Transverse colon (tissue), 4 donors: ENCODE measurements around the gene MAP2K4. TPM values are rescaled to one million over a fixed set of nuclear protein-coding genes. Genes with fewer than 3 reads are reported as not detected.

ENCODE experiments used
- DNase-seq: peaks from one replicate; pipeline ENCODE4 v3.0.0-alpha.2; 2019
- H3K27ac ChIP-seq, 4 donors: fragments of 200-600 bp; sonication (generic); 2 replicates each; pipeline ENCODE4 v1.5.1; 2016 to 2018; ENCODE audit warnings: inconsistent platforms in 4 of 4
- H3K27me3 ChIP-seq: fragments of 200-600 bp; sonication (generic); 2 replicates; pipeline ENCODE4 v1.5.1; 2017; ENCODE audit warnings: inconsistent platforms
- H3K36me3 ChIP-seq, 4 donors: fragments of 200-600 bp; sonication (generic); 2 replicates each; pipeline ENCODE4 v1.5.1; 2017 to 2019; ENCODE audit warnings: inconsistent platforms in 4 of 4
- H3K4me1 ChIP-seq, 4 donors: fragments of 200-600 bp; sonication (generic); 2 replicates each; pipeline ENCODE4 v1.5.1; 2017 to 2020; ENCODE audit warnings: inconsistent platforms in 4 of 4
- H3K4me3 ChIP-seq, 4 donors: fragments of 200-600 bp; sonication (generic); 1 replicate in 1 of 4; 2 replicates in 3 of 4; pipeline versions ENCODE4 v1.5.1 to v1.6.1; 2017 to 2019; ENCODE audit warnings: inconsistent platforms in 4 of 4
- H3K9me3 ChIP-seq, 2 donors: fragments of 200-600 bp; sonication (generic); 2 replicates each; pipeline ENCODE4 v1.5.1; 2017 to 2019; ENCODE audit warnings: inconsistent platforms in 2 of 2
- EP300 ChIP-seq: sonication (generic); formaldehyde crosslinking; IDR thresholded peaks from one replicate; pipeline ENCODE4 v1.6.1; 2017; ENCODE audit warnings: antibody characterized with exemption, low read depth
- POLR2A ChIP-seq: fragments of 450-650 bp; IDR thresholded peaks from one replicate; pipeline ENCODE4 v1.6.1; 2016; ENCODE audit warnings: antibody characterized with exemption, mild to moderate bottlenecking, moderate library complexity
- POLR2AphosphoS5 ChIP-seq, 3 donors: sonication (generic); formaldehyde crosslinking; IDR thresholded peaks; one replicate each; pipeline ENCODE4 v1.6.1; 2016; ENCODE audit warnings: antibody characterized with exemption in 3 of 3
- WGBS, 2 donors: methylation state at CpG; one replicate each; pipeline ENCODE4 v1.1.5; 2018; ENCODE audit warnings: low coverage in 1 of 2; 5-methylcytosine and 5-hydroxymethylcytosine counted together
- in situ Hi-C, 4 donors: fragments of 200-750 bp; cut with MboI; loops; one replicate each; pipeline versions ENCODE4 v1.15.0 to v1.15.1; 2017; ENCODE audit warnings: low sequenced_read_pairs in 3 of 4, low pct_ligation_motif_present in 1 of 4, low pct_unique_long_range_greater_than_20kb in 1 of 4
- intact Hi-C: fragments of 100-400 bp; cut with DNase I; formaldehyde crosslinking; loops from one replicate; pipeline ENCODE4 v1.15.1; 2023; ENCODE audit warnings: low total_unique reads
- total RNA-seq, 4 donors: library from RNA; depleted of rRNA; stranded (reverse); fragments of >200 nt; gene quantifications; one replicate each; pipeline ENCODE4 v1.1.0, GENCODE V29; 2016
- TF ChIP-seq, protein P1 (sequence below), 5 experiments: fragments of 200-600 bp in 3 of 5; fragments of 450-650 bp in 2 of 5; sonication (generic) in 3 of 5; IDR thresholded peaks; 1 replicate in 2 of 5; 2 replicates in 3 of 5; pipeline ENCODE4 v1.5.1; 2016 to 2017; ENCODE audit warnings: antibody characterized with exemption in 5 of 5, inconsistent platforms in 3 of 5, mild to moderate bottlenecking in 2 of 5, moderate library complexity in 1 of 5

Gene MAP2K4
- total RNA-seq, 4 donors from 2014 or later, result 6.2 to 24.0 (median 17.8) TPM

DNA sequence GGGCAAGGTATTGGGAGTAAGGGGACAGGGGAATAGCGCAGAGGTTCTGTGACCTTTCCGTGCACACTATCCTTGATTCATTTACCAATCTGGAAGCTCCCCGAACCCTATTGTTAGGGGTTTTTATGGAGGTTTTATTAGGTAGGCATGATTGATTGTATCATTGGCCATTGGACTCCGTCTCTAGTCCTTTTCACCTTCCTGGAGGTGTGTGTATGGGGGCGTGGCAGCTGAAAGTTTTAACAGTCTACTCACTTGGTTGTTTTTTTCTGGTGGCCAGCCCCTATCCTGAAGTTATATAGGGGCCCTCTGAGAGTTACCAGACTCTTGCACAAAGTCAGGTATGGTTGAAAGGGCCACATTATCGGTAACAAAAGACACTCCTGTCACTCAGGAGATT lies 23.0 kb downstream of the MAP2K4 start:
- H3K4me3 ChIP-seq, result no peak overlapping the region
- no peak overlapping the region for H3K27ac ChIP-seq
- H3K27me3 ChIP-seq, result no peaks in the 10 kb centered on the region
- peaks cover 0 to 26% (median 6%) of the 10 kb centered on the region in 4 donors for H3K4me1 ChIP-seq
- intact Hi-C loops (loop anchor here (10.0 kb wide), 1 partner anchor 1411 kb away; no protein-coding TSS in a partner anchor), in situ Hi-C loops (loop anchor here in 1 of 4 donors (10.0 kb wide), 1 partner anchor 61 kb away; no protein-coding TSS in a partner anchor)
- DNase-seq, result no peak
- no peaks in the 10 kb centered on the region for H3K36me3 ChIP-seq
- 94% methylated on average over 6 of the region's 6 CpGs; no CpG with 5 or more reads in 1 of the 2 donors for WGBS, 2 donors
- no peaks in the 10 kb centered on the region for H3K9me3 ChIP-seq
- TF ChIP-seq POLR2AphosphoS5 (IDR thresholded peaks at IDR 0.05) (no peak), POLR2A (no peak), EP300 (no peak)
- TF ChIP-seq, protein P1, sequence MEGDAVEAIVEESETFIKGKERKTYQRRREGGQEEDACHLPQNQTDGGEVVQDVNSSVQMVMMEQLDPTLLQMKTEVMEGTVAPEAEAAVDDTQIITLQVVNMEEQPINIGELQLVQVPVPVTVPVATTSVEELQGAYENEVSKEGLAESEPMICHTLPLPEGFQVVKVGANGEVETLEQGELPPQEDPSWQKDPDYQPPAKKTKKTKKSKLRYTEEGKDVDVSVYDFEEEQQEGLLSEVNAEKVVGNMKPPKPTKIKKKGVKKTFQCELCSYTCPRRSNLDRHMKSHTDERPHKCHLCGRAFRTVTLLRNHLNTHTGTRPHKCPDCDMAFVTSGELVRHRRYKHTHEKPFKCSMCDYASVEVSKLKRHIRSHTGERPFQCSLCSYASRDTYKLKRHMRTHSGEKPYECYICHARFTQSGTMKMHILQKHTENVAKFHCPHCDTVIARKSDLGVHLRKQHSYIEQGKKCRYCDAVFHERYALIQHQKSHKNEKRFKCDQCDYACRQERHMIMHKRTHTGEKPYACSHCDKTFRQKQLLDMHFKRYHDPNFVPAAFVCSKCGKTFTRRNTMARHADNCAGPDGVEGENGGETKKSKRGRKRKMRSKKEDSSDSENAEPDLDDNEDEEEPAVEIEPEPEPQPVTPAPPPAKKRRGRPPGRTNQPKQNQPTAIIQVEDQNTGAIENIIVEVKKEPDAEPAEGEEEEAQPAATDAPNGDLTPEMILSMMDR (IDR thresholded peaks at IDR 0.05), result no peak

DNA sequence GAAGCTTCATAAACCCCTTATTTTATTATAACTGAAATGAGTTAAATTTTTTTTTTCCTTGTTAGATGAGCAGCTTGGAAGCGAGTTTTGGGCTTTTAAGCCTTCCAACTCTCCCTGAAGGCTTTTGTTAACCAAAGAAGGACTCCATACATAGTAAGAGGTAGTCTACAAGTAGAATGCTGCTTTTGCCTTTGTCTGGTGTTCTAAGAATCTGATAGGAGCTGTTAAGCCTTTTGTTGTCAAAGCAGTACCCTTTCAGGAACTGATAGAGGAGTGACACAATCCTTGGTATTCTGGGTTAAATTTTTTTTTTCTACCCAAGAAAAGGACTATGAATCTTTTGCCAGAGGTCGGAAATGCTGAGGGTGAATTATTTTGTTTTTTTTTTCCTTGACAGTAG lies 26.1 kb downstream of the MAP2K4 start:
- no peak overlapping the region for H3K4me3 ChIP-seq
- H3K9me3 ChIP-seq, result no peaks in the 10 kb centered on the region
- in situ Hi-C loops (loop anchor here in 1 of 4 donors (10.0 kb wide), 1 partner anchor 58 kb away; no protein-coding TSS in a partner anchor), intact Hi-C loops (loop anchor here (10.0 kb wide), 1 partner anchor 1408 kb away; no protein-coding TSS in a partner anchor)
- no peak overlapping the region for H3K27ac ChIP-seq
- WGBS, 2 donors, result 78 to 80% methylated on average over 2 of the region's 2 CpGs
- DNase-seq, result no peak
- peaks cover 0 to 41% (median 6%) of the 10 kb centered on the region in 4 donors for H3K4me1 ChIP-seq
- H3K36me3 ChIP-seq, result no peaks in the 10 kb centered on the region
- no peaks in the 10 kb centered on the region for H3K27me3 ChIP-seq
- TF ChIP-seq, protein P1 (IDR thresholded peaks at IDR 0.05), result no peak
- TF ChIP-seq EP300, result no peak
- no peak for TF ChIP-seq POLR2AphosphoS5 (IDR thresholded peaks at IDR 0.05)
- TF ChIP-seq POLR2A, result no peak

DNA sequence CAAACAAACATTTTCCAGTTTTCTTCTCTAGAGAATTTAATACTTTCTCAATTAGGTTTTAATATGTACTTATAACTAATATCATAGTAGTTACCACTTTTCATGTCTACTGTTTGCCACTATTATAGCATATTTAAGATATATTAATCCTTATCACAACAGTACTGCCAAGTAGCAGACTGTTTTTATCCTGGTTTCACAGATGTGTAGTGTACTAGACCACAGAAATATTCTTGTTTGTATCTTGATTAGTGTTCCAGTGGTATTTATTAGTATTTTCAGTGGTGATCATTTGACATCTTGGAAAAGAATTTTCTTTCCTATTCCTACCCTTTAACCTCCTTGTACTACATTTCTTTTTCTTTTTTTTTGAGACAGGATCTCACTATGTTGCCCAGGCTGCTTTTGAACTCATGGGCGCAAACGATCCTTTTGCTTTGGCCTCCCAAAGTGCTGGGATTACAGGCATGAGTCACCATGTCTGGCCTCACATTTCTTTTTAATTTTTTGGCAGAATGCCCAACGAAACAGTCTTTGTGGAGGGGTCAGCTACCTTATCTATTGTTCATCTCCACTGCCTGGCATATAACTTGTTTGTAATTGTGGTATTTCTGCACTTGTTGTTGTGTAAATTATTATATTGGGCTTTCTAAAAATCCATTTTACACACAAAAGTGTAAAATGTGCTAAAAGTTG lies 27.2 kb downstream of the MAP2K4 start:
- no peaks in the 10 kb centered on the region for H3K36me3 ChIP-seq
- DNase-seq, result no peak
- H3K27ac ChIP-seq, result no peak overlapping the region
- no peak overlapping the region for H3K4me3 ChIP-seq
- TF ChIP-seq EP300, result no peak
- no peak for TF ChIP-seq POLR2AphosphoS5 (IDR thresholded peaks at IDR 0.05)
- no peak for TF ChIP-seq POLR2A
- TF ChIP-seq, protein P1 (IDR thresholded peaks at IDR 0.05), result no peak
- H3K4me1 ChIP-seq, result peaks cover 0 to 43% (median 6%) of the 10 kb centered on the region in 4 donors
- intact Hi-C loops (loop anchor here (10.0 kb wide), 1 partner anchor 1407 kb away; no protein-coding TSS in a partner anchor), in situ Hi-C loops (loop anchor here in 1 of 4 donors (10.0 kb wide), 1 partner anchor 57 kb away; no protein-coding TSS in a partner anchor)
- 69 to 79% methylated on average over 2 to 3 of the region's 3 CpGs for WGBS, 2 donors
- no peaks in the 10 kb centered on the region for H3K27me3 ChIP-seq
- H3K9me3 ChIP-seq, result no peaks in the 10 kb centered on the region

DNA sequence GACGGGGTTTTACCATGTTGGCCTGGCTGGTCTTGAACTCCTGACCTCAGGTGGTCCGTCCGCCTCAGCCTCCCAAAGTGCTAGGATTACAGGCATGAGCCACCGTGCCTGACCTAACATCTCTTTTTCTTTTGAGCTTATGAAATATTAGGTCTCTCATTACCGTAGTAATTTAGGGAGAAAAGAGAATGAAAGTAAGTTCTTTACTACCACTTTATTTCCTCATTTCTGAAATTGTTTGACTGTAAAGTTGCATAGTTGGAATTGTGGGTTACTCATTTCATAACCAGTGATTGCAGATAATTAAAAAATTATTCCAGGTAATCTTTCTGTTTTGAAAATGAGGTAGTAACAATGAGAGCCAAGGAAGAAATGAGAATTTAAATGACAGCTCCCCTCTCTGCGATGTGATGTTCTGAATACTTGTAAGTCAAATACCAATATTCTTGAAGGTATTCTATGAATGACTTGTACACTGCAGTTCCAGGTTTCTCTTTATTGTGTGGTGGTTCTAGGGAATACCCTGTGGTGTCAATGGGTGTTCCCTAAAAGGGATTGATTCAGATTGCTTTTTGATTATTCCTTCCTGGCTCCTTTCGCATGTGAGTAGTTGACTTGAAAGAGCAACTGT lies 28.3 kb downstream of the MAP2K4 start:
- TF ChIP-seq EP300 (no peak), POLR2A (no peak), POLR2AphosphoS5 (IDR thresholded peaks at IDR 0.05) (no peak)
- TF ChIP-seq, protein P1 (IDR thresholded peaks at IDR 0.05), result no peak
- intact Hi-C loops, result loop anchor here (10.0 kb wide), 1 partner anchor 1406 kb away; no protein-coding TSS in a partner anchor
- 83 to 92% methylated on average over 7 of the region's 7 CpGs for WGBS, 2 donors
- H3K27ac ChIP-seq, result no peak overlapping the region
- no peaks in the 10 kb centered on the region for H3K36me3 ChIP-seq
- no peaks in the 10 kb centered on the region for H3K9me3 ChIP-seq
- no peak for DNase-seq
- no peaks in the 10 kb centered on the region for H3K27me3 ChIP-seq
- H3K4me3 ChIP-seq, result no peak overlapping the region
- in situ Hi-C loops, result loop anchor here in 1 of 4 donors (10.0 kb wide), 1 partner anchor 56 kb away; no protein-coding TSS in a partner anchor
- H3K4me1 ChIP-seq, result peaks cover 0 to 49% (median 6%) of the 10 kb centered on the region in 4 donors
